ENCODE data around the gene FTO.

The FTO gene

DNA sequence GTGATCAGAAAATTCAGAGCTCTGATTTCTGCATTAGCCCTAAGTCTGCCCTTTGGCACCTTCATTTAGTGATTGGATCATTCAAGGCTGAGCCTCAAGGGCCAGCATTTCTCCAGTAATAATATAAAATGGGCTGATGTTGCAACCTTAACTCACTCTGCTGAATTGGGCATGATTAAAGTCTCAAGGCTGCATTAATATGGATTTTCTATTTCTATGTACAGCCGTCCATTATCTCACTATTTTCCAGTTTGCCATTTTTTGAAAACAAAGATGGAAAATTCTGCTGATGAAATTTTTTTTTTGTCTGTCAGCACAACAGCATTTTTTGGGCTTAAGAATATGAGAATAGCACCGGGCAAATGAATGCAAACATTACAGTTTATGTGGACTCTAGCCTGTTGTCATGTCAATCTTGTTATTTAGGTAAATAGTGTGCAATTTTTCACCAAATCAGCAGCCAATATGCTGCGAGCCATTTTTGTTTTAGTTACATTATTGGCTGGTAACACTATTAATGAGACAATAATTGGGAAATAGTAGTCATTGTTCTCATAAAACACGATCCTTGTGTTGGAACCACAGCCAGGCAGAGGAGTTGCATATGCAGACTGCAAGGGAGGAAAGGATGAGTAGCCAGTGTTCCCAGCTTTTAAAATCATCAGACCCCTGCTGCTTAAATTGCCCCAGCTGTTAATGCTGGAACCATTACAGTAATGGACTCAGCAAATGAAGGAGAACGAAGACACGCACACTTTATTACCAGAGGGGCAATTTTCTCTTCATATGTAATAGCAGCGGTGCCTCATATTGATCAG, 10.5 kb downstream of the FTO start:
- TF ChIP-seq, protein P1, sequence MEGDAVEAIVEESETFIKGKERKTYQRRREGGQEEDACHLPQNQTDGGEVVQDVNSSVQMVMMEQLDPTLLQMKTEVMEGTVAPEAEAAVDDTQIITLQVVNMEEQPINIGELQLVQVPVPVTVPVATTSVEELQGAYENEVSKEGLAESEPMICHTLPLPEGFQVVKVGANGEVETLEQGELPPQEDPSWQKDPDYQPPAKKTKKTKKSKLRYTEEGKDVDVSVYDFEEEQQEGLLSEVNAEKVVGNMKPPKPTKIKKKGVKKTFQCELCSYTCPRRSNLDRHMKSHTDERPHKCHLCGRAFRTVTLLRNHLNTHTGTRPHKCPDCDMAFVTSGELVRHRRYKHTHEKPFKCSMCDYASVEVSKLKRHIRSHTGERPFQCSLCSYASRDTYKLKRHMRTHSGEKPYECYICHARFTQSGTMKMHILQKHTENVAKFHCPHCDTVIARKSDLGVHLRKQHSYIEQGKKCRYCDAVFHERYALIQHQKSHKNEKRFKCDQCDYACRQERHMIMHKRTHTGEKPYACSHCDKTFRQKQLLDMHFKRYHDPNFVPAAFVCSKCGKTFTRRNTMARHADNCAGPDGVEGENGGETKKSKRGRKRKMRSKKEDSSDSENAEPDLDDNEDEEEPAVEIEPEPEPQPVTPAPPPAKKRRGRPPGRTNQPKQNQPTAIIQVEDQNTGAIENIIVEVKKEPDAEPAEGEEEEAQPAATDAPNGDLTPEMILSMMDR (IDR thresholded peaks at IDR 0.05; ENCODE audit: insufficient read depth, low read depth, low read length, missing control alignments), result no peak
- DNase-seq (ENCODE audit: low read depth), result no peak
- H3K4me3 ChIP-seq (ENCODE audit: low read depth, low read length), result no peak overlapping the region

DNA sequence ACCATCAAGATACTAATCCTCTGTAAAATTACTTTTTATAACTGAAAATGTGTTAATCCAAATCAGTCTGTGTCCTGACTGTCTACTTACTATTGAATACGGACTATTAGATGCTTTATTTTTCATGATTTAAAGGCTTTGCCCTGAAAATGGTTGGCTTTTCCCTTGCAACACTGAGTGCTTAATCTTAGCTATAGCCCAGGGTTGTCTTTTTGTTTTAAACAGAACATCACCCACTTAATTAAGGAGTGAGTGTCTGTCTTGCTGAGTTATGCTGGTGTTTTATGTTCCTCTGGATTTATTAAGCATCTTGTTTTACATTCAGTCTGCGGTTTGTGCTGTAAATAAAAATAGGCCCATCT, 11.0 kb downstream of the FTO start:
- TF ChIP-seq, protein P1 (IDR thresholded peaks at IDR 0.05; ENCODE audit: insufficient read depth, low read depth, low read length, missing control alignments), result no peak
- no peak overlapping the region for H3K4me3 ChIP-seq (ENCODE audit: low read depth, low read length)
- DNase-seq (ENCODE audit: low read depth), result no peak

DNA sequence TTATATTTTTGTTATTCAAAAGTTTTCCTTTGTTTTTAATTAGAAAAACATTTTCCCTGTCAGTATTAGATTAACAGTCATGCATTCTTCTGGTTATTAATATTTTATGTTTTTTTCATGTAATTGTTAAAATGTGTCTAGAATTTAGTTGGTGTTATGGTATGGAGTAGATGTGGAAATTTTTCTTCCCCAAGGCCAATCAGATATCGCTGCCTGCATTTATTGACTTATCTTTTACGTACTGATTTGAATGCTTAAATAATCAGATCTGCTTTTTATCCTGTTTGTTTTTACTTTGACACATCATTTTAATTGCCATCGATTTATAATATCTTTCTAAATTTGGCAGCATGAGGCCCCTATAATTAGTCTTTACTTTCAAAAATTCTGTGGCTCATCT, 13.6 kb downstream of the FTO start:
- H3K4me3 ChIP-seq (ENCODE audit: low read depth, low read length), result no peak overlapping the region
- DNase-seq (ENCODE audit: low read depth), result no peak
- TF ChIP-seq, protein P1 (IDR thresholded peaks at IDR 0.05; ENCODE audit: insufficient read depth, low read depth, low read length, missing control alignments), result no peak

DNA sequence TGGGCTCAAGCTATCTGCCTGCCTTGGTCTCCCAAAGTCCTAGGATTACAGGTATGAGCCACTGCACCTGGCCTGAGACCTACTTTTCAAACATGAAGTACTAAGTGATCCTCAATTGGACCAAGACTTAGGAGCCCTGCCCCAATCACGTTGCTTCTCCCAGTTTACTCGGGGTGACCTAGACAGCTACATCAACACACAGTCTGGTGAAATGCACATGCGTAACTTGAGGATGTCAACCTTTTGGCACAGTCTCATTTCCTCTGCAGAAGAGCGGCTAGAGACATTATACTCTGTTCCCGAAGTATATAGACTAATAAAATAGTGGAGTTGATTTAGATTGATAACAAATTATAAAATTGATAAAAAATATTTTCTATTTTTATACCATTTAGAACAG, 17.1 kb downstream of the FTO start:
- TF ChIP-seq, protein P1 (IDR thresholded peaks at IDR 0.05; ENCODE audit: insufficient read depth, low read depth, low read length, missing control alignments), result no peak
- no peak overlapping the region for H3K4me3 ChIP-seq (ENCODE audit: low read depth, low read length)
- DNase-seq (ENCODE audit: low read depth), result no peak

DNA sequence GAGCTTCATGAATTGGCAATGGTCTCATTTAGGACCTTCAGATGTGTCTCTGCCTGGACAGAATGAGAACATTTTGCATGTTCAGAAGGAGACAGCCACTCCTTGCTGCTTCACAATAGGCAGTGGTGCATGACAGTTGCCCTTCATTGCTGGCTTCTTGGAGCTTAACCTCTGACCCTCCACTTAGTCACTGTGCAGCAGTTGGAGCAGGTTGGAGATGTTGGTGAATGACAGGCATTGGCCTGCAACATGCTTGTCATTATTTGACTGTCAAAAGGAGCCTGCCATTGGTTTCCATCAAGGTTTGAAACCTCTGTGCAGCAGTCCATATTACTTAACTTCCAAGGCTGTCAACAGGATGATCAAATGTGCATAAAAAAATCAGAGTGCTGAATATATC, 22.7 kb downstream of the FTO start:
- TF ChIP-seq, protein P1 (IDR thresholded peaks at IDR 0.05; ENCODE audit: insufficient read depth, low read depth, low read length, missing control alignments), result no peak
- no peak for DNase-seq (ENCODE audit: low read depth)
- H3K4me3 ChIP-seq (ENCODE audit: low read depth, low read length), result no peak overlapping the region

DNA sequence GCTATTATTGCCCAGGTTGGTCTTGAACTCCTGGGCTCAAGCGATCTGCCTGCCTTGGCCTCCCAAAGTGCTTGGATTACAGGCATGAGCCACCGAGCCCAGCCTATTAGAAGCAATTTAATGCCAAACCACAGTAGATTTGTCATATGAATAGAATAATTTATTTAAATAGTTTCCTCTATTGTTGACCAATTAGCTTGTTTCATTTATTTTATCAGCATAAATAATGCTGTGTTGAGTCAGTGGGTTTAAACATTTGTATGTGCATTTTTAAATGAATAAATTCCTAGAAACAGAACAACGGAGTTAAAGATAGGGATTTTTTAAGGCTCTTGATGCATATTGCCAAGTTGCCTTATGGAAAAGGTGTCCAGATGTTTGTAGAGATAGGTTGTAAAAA, 26.7 kb downstream of the FTO start:
- H3K4me3 ChIP-seq (ENCODE audit: low read depth, low read length), result no peak overlapping the region
- DNase-seq (ENCODE audit: low read depth), result no peak
- TF ChIP-seq, protein P1 (IDR thresholded peaks at IDR 0.05; ENCODE audit: insufficient read depth, low read depth, low read length, missing control alignments), result no peak

All from GM12865 (cell line).